ENCODE measurements around the gene SARNP. TPM values are rescaled to one million over a fixed set of nuclear protein-coding genes. Genes with fewer than 3 reads are reported as not detected.
A peak's percentile ranks its signal among the peaks of the same experiment; 100 is the strongest.

The SARNP gene
- total RNA-seq, 1 donor from 2014 or later: 67.9 TPM

- peak overlapping the region; percentile 1 for H3K4me3 Mint-ChIP-seq
- no peaks in the 10 kb centered on the region for H3K36me3 Mint-ChIP-seq
- H3K27ac Mint-ChIP-seq: peak overlapping the region; percentile 98
- DNase-seq (ENCODE audit: low spot score in 2 of 2, unreplicated experiment in 2 of 2): peak in 1 of 2 experiments; percentile 52
- no peak for TF ChIP-seq CTCF (IDR thresholded peaks at IDR 0.05; ENCODE audit: unreplicated experiment)
- peaks cover 18% of the 10 kb centered on the region for H3K4me1 Mint-ChIP-seq
- H3K9me3 Mint-ChIP-seq: no peaks in the 10 kb centered on the region
- H3K27me3 Mint-ChIP-seq (ENCODE audit: low read depth): peaks cover 5% of the 10 kb centered on the region
Observed at GRCh38 chr12:55847603-55848291, 30.2 kb upstream of the SARNP start.

GRCh38 chr12:55847033-55847432 is 29.5 kb upstream of the SARNP start:
- Mint-ChIP-seq H3K27me3 (ENCODE audit: low read depth) (peaks cover 5% of the 10 kb centered on the region), H3K27ac (peak overlapping the region; percentile 98), H3K36me3 (no peaks in the 10 kb centered on the region), H3K4me1 (peaks cover 24% of the 10 kb centered on the region), H3K4me3 (no peak overlapping the region), H3K9me3 (no peaks in the 10 kb centered on the region)
- TF ChIP-seq CTCF (IDR thresholded peaks at IDR 0.05; ENCODE audit: unreplicated experiment): no peak
- DNase-seq (ENCODE audit: low spot score in 2 of 2, unreplicated experiment in 2 of 2): no peak

- no peak for TF ChIP-seq CTCF (IDR thresholded peaks at IDR 0.05; ENCODE audit: unreplicated experiment)
- H3K4me3 Mint-ChIP-seq: no peak overlapping the region
- no peaks in the 10 kb centered on the region for H3K36me3 Mint-ChIP-seq
- H3K9me3 Mint-ChIP-seq: no peaks in the 10 kb centered on the region
- no peak for DNase-seq (ENCODE audit: low spot score in 2 of 2, unreplicated experiment in 2 of 2)
- peak overlapping the region; percentile 30 for H3K27ac Mint-ChIP-seq
- H3K27me3 Mint-ChIP-seq (ENCODE audit: low read depth): peaks cover 5% of the 10 kb centered on the region
- peaks cover 24% of the 10 kb centered on the region for H3K4me1 Mint-ChIP-seq
Observed at GRCh38 chr12:55845785-55846496, 28.4 kb upstream of the SARNP start.

- no peak overlapping the region for H3K4me3 Mint-ChIP-seq
- H3K27ac Mint-ChIP-seq: no peak overlapping the region
- TF ChIP-seq CTCF (IDR thresholded peaks at IDR 0.05; ENCODE audit: unreplicated experiment): no peak
- H3K4me1 Mint-ChIP-seq: peaks cover 21% of the 10 kb centered on the region
- peaks cover 3% of the 10 kb centered on the region for H3K27me3 Mint-ChIP-seq (ENCODE audit: low read depth)
- H3K36me3 Mint-ChIP-seq: no peaks in the 10 kb centered on the region
- DNase-seq (ENCODE audit: low spot score in 2 of 2, unreplicated experiment in 2 of 2): no peak
- no peaks in the 10 kb centered on the region for H3K9me3 Mint-ChIP-seq
Observed at GRCh38 chr12:55845361-55845760, 27.8 kb upstream of the SARNP start.

GRCh38 chr12:55844961-55845360 is 27.4 kb upstream of the SARNP start:
- Mint-ChIP-seq H3K4me1 (peaks cover 18% of the 10 kb centered on the region), H3K4me3 (no peak overlapping the region), H3K27ac (no peak overlapping the region), H3K9me3 (no peaks in the 10 kb centered on the region), H3K36me3 (no peaks in the 10 kb centered on the region), H3K27me3 (ENCODE audit: low read depth) (peaks cover 3% of the 10 kb centered on the region)
- no peak for TF ChIP-seq CTCF (IDR thresholded peaks at IDR 0.05; ENCODE audit: unreplicated experiment)
- DNase-seq (ENCODE audit: low spot score in 2 of 2, unreplicated experiment in 2 of 2): no peak
